ENCODE measurements around the gene TSPAN5.
"Not testable (repeated sequence)": the region's sequence is repeated elsewhere in the genome, so short reads cannot be mapped to it uniquely, and the experiment has no call there.

TSPAN5 gene

DNA sequence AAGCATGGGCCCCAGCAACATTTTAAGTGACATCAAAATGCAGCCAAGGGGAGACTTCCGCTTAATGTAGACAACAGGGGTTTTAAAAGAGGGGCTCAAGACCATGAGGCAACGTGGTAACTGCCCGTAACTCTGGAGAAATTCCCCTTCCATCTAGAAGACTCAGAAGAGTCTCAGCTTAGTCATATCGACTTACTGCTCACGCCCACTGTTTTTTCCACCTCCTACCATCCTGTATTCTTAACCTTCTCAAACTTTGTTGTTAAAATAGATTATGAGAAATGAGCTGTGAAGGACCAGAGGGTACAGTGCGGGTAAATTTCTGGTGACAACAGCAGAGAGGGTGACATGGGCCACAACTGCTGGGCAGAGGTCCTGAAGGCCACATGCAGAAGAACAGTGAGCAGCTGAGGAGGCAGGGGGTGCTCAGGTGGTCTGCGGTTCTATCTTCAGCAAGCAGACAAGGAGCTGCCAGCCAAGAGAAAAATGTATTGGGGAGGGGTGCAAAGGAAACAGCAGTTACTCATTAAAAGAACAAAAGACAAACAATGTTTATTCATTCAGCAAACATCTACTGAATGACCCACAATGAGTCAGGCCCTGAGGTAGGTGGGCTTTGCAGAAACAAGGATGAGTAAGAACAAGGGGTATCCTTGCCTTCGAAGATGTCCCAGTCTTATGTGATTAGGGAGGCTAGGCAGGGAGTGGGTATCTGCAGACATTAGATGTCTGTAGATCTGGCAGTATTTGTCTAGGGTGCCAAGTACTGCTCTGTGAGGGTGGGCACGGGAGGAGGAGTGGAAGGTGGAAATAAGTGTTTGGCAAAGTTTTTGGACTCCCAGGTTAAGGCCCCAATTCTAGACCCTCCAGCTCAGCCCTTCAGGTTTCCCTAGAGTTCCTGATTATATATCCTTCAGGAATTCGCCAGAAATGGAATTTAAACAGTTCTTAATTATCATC lies 175.3 kb downstream of the TSPAN5 start:
- DNase-seq = no peak

DNA sequence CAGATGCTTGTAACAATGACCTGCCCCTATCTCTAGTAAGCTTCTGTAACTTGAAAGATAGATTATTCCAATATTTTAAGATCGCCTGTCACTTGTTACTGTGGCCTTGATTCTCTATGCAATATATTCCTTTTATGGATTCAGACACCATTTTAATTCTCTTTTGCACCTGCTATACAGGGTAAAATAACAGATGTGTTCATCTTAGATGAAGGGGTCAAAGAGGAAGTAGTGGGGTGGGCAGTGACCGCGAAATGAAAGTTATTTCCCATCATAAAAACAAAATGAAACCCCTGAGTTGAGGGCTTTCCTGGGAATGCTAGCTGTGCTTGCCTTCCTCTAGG lies 175.9 kb downstream of the TSPAN5 start:
- no peak for DNase-seq

DNA sequence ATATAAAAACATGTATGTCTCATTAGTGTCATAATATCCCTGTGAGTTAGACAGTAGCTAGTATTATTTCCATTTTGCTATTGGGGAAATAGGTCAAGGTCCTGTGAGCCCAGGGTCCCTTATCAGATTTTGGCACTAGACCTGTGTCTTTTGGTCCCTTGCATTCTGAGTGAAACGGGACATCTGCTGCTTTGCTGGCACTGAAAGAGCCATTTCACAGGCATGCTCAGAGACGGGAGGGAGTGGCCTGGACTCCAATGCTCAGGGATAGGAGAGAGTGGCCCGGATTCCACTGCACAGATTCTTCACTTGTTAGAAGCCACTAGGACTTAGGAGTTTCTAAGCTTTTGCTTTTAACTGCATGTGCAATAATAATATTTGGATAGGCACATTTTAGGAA lies 177.2 kb downstream of the TSPAN5 start:
- DNase-seq = no peak

DNA sequence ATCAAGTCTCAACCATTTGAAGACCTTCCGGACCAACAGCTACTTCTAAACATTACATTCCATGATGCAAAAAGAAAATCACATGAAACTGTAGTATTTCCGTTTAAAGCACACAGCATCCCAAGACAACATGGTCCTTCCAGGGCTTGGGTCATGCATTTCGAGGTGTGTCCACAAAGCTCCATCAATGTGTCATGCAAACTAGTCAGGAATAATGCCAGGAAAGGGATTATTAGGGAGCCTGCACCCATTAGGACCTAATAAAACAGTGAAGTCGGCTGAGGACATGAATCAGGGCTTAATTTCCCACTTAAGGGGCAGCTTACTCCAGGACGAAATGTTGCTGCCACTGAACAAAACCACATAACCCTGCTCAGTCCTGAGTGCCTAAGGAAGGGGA lies 177.9 kb downstream of the TSPAN5 start:
- no peak for DNase-seq

DNA sequence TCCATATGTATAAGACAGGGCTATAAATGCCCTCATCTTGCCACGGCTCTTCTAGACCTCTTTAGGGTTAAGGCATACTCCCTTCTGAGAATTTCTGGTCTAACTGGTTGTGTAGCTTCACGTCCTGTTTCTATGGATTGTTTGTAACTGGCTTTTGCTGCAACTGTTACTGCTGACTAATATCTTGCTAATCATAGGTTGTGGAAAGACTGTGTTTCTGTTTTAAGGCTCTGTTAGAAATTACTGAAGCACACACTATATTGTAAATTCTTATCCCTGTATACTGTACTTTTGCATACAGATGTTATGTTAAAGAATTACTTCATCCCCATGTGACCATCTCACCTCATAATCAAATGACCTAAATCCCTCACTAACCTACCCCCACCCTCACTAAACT lies 178.8 kb downstream of the TSPAN5 start:
- DNase-seq = not testable (repeated sequence)

DNA sequence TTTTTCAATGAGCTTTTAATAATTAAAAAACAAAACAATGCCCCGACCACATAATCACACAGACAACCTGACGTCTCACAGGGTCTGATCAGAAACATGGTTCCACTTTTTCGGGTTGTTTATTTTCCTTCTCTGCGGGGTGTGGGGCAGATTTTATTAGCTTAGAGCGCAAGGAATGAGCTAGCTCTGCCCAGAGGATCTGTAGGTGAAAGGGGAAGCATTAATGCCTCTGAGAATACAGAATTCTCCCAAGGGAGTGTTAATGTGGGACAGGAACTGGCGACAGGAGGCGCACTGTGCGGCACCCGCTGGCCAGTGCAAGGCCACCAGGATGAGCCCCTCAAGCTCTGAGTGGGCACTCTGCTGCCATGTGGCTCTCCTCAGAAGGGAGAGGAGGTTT lies 181.5 kb downstream of the TSPAN5 start:
- DNase-seq = no peak

DNA sequence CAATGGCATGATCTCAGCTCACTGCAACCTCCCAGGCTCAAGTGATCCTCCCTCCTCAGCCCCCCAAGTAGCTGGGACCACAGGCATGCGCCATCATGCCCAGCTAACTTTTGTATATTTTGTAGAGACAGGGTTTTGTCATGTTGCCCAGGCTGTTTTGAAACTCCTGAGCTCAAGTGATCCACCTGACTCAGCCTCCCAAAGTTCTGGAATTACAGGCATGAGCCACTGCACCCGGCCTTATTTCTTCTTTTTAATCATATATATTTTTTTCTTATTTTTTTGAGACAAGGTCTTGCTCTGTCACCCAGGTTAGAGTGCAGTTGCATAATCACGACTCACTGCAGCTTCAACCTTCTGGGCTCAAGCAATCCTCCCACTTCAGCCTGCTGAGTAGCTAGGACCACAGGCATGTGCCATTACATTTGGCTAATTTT lies 184.0 kb downstream of the TSPAN5 start:
- no peak for DNase-seq

DNA sequence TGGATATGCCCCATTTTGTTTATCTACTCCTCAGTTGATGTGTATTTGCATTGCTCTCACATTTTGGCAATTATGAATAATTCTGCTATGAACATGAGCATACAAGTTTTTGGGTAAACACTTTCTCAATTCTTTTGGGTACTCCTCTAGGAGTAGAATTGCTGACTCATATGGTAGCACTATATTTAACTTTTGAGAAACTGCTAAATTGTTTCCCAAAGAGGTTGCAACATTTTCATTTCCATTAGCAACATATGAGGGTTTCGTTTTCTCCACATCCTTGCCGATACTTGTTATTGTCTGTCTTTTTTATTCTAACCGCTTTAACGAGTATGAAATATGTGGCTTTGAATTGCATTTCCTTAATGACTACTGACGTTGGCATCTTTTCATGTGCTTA lies 185.4 kb downstream of the TSPAN5 start:
- no peak for DNase-seq

DNA sequence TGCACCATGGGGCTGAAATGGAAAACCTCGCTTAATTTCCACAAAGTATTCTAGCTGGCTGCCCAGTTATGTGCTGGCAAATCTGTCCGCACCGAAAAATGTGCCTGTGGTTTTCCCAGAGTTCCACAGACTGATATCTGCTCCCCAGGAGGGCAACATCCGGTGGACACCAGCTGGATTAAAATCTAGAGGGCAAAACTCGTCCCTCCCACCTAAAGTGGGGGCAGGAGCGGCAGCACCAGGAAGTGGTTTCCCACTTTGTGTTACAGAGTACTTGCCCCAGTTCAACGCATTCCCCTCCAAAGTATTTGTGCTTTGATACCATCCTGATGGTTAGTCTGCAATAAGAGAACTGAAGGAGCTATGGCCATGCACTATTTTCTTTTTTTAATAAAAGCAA lies 187.6 kb downstream of the TSPAN5 start:
- DNase-seq = no peak

DNA sequence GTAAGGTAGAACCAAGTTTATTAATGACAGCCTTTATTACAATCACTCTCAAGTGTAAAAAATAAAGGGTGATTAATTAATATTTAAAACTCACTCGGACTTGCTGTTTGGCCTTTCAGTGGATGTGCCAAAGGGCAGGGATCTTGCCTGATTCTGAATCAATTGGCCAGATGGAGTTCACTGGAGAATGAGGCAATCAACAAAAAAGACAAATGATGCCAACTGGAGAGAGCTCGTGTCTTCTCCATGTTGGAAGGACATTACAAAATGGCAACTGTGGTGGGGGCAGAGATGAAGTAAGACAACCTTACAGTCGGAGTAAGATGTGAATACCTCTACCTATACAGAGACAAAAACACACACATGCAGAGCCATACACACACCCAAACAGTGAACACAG lies 188.0 kb downstream of the TSPAN5 start:
- DNase-seq = no peak

DNA sequence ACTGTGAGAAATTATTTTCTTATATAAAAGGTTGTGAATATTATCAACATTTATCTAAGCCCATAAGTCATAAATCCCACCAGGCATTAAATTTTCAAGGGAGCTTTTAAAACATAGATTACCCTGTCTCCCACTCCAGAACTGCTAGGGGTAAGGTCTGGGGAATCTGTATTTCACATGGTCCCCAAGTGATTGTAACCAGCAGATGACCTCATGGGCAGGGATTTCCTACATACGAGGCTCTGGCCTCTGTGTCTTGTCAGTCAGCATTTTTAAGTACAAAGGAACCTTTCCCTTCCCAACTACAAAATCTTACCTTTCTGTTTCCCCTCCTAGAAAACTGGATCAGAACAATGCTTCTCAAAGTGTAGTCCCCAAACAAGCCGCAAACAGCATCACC lies 188.6 kb downstream of the TSPAN5 start:
- no peak for DNase-seq

DNA sequence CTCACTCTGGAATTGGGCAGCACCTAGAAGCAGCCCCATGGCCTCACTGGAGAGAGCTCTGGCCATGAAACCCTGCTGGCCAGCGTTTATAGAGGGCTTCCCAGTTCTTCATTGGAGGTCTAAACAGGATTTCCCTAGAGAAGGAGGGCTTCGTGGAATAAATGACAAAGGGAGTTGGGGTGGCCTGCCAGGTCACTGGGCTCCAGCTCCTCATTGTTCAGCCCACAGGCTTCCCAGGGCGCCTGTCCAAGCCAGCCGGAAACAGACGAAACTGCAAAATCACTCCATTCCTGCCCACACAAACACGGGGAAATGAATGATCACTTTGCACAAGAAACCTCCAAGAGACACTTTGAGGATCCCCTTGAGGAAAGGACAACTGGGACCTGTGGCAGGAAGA lies 189.7 kb downstream of the TSPAN5 start:
- DNase-seq = no peak

DNA sequence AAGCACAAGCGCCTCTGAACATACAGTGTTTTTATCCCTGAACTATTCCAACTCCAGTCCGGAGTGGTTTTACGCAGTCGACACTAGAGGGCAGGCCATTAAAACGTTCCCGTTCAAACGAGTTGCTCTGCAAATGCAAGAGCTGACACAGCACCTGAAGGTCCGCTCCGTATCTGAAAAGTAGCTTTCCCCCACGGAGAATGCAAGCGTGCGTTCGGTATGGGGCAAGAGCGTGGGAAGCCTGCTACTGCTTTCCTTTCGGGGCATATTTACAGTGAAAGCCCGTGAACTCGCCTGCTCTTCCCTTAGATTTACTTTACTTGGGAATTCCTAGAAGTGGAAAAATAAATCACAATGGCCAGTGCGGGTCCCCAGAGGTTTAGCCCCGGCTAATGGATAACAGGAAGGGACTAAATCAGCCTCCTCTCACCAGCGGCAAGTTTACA lies 190.8 kb downstream of the TSPAN5 start:
- peak; percentile 78 to 79 for DNase-seq

DNA sequence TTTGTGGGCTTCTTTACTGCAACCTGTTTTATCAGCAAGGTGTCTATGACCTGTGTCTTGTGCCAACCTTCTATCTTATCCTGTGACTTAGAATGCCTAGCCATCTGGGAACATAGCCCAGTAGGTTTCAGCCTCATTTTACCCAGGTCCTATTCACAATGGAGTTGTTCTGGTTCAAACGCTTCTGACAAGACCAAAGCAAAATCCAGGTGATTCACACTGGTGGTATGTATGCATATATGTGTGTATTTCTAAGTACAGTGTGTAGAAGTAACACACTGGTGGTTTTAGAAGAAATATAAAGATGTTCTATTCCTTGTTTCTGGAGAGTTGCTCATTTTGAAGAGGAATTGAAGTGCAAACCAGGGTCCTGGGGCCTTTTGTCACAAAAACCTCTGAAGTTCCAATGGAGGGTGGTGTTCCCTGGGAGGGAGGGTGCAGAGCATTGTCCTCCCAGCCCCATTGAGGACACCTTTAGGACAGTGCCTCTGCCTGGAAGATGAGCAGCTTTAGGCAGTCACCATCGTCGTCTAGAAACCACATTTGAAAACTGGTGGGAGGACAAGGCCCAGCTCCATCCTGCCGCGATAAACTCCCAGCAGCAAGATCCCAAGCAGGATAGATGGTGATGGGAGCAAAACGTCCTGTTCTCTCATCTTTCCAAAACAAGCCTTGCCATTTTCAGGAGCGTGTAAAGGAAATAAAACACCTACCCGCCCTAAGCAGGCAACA lies 191.4 kb downstream of the TSPAN5 start:
- DNase-seq = no peak

DNA sequence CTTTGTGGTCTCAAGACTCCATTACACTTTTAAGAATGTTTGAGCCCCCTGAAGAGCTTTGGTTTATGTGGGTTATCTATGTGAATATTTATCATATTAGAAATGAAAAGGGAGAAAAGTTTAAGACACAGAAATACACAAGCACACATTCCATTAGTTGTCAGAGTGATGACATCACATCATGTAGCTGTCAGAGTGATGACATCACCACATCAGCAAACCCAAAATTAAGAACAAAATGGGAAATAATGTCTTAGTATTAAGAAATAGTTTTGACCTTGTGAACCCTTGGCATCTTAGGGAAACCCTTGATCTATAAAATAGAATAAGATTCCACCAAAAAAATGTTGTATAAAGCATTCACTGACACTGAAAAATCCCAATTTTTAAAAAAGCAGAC lies 195.9 kb downstream of the TSPAN5 start:
- no peak for DNase-seq

DNA sequence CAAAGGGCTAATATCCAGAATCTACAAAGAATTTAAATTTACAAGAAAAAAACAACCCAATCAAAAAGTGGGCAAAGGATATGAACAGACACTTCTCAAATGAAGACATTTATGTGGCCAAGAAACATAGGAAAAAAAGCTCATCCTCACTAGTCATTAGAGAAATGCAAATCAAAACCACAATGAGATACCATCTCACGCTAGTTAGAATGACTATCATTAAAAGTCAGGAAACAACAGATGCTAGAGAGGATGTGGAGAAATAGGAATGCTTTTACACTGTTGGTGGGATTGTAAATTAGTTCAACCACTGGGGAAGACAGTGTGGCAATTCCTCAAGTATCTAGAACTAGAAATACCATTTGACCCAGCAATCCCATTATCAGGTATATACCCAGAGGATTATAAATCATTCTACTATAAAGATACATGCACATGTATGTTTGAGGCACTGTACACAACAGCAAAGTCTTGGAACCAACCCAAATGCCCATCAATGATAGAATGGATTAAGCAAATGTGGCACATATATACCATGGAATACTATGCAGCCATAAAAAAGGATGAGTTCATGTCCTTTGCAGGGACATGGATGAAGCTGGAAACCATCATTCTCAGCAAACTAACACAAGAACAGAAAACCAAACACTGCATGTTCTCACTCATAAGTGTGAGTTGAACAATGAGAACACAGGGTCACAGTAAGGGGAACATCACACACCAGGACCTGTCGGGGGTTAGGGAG lies 197.1 kb downstream of the TSPAN5 start:
- not testable (repeated sequence) for DNase-seq

DNA sequence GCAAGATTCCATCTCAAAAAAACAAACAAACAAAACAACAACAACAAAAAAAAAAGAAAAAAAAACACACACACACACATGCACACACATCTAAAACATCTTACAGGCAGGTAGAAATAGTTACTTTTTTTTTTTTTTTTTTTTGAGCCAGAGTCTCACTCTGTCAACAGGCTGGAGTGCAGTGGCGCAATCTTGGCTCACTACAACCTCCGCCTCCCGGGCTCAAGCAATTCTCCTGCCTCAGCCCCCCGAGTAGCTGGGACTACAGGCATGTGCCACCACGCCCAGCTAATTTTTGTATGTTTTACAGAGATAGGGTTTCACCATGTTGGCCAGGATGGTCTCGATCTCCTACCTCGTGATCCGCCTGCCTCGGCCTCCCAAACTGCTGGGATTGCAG lies 201.0 kb downstream of the TSPAN5 start:
- DNase-seq = not testable (repeated sequence)

DNA sequence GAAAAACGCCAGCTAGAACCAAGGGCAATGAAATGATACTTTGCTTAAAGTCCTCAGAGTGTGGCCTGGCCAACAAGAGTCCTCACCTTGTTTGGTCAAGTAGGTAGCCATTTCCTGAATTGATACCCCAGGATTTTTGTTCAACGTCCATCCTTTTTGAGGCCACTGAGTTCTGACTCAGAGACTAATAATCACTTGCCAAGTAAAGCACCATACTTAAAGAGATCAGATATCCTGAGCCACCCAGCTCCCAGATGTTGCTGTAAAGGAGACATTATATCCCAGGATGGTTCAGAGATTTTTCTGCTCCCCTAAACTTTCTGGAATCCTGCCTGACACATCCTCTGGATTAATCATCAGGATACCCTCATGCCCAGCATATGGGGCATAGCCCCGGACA lies 206.3 kb downstream of the TSPAN5 start:
- DNase-seq = no peak

DNA sequence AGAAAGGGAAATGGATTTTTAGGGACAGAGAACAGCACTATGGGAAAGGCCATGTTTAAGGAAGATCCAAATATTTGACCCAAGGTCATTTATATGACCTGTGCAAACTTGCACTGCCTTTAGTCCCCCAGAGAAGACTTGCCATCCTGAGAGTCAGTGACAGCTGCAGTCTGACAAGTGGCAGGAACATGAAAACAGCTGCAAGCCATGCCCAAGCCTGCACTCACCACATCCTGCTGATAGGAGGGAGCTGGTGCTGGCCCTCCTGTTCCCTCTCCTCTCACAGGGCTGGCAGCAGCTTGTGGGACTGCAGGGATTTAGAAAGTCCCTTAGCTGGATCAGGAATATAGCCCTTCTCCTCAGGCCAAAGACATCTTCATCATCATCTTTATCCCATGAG lies 209.5 kb downstream of the TSPAN5 start:
- DNase-seq = peak; percentile 21 to 34

DNA sequence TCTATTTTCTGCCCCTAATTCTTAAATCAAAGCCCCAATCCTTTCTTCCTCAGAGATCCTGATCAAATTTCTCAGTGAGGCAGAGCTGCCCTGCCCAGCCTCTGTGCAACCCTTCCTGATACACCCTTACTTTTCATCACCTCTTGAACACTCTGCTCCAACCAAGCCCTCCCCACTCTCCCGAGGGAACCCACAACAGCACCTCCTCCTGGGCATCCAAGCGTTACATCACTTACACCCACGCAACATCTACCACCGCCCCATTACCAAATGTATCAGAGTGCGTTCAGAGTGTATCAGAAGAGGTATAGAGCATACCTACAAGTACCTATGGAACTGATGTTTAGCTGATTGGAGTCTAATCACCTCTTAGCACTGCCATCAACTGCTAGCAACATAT lies 210.8 kb downstream of the TSPAN5 start:
- peak; percentile 11 to 19 for DNase-seq

DNA sequence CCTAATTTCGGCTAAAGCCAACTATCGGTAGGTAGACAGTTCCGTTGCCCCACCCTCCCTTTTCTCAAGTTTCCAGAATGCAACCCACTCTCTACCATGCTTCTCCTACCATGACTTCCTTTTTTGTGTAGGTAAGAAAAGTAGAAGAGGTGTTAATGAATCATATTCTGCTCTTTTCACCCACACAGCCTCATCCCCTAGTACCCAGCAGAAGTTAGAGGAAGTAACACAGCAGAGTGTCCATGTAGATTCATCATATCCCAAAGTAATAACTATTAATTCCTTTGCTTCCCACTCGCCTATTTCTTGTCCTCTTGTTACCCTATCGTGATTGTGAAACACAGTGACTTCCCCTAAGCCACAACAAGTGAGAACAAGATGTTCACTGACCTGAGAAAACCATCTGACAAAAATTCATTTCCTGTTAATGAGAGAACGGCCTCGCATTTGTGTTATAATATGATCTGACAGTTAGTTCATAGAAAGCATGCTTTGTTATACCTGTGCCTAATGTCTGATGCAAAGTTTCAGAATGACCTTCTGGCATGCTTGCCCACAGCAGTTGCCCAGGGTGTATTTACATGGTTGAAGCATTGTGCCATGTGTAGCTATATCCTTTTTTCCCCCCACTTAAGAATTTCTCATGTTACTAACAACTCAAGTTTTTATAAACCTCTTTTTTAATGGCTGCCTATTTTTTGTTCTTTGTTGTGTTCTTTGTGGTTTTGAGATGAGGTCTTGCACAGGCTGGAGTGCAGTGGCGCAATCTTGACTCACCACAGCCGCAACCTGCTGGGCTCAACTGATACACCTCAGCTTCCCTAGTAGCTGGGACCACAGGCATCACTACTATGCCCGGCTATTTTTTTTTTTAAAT lies 211.7 kb downstream of the TSPAN5 start:
- peak; percentile 65 to 68 for DNase-seq

DNA sequence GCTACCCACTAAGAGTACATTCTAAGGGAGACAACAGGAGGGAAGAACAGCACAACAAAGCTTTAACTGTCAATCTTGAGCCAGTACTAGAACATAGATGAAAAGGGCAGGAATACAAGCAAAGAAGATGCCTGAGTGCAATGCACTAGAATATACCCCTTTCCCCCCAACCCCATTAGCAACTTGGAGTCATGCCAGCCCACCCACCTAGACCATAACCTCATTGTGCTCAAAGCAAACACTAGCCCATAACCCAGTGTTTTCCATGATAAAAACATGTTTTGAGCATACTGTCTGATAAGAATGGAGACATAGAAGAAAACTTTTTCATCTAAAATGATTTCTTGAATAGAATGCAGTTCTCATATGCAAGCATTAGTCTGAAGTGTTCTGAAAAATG lies 214.0 kb downstream of the TSPAN5 start:
- DNase-seq = no peak
